Mucosa of rectum (tissue), 2 donors: ENCODE results near the gene HSBP1L1.
A peak's percentile ranks its signal among the peaks of the same experiment; 100 is the strongest.

Experiments used
- H3K27ac ChIP-seq, 2 donors: one replicate each; pipeline ENCODE4 v1.7.0; 2013; ENCODE audit warnings: inconsistent platforms in 2 of 2, low read depth in 2 of 2, low read length in 2 of 2
- H3K27me3 ChIP-seq, 2 donors: one replicate each; pipeline ENCODE4 v1.7.0; 2013; ENCODE audit warnings: low read length in 2 of 2; ENCODE audit not compliant: control insufficient read depth in 2 of 2, insufficient read depth in 2 of 2
- H3K36me3 ChIP-seq, 2 donors: one replicate each; pipeline ENCODE4 v1.7.0; 2013; ENCODE audit warnings: low read length in 2 of 2; ENCODE audit not compliant: control insufficient read depth in 2 of 2, insufficient read depth in 2 of 2
- H3K4me1 ChIP-seq, 2 donors: one replicate each; pipeline ENCODE4 v1.7.0; 2013; ENCODE audit warnings: low read length in 2 of 2, mild to moderate bottlenecking in 1 of 2; ENCODE audit not compliant: control insufficient read depth in 2 of 2, insufficient read depth in 2 of 2
- H3K4me3 ChIP-seq, 2 donors: one replicate each; pipeline ENCODE4 v1.7.0; 2013; ENCODE audit warnings: low read length in 2 of 2
- H3K9ac ChIP-seq, 2 donors: one replicate each; pipeline ENCODE4 v1.7.0; 2013; ENCODE audit warnings: low read length in 2 of 2, low read depth in 1 of 2, mild to moderate bottlenecking in 1 of 2
- H3K9me3 ChIP-seq, 2 donors: one replicate each; pipeline ENCODE4 v1.7.0; 2013; ENCODE audit warnings: low read length in 2 of 2; ENCODE audit not compliant: control insufficient read depth in 2 of 2
- donor health status: healthy.
- donor health status: Normal muscosa, but diverticular disease.

Gene HSBP1L1

GRCh38 chr18:79930020-79930642 is 34.3 kb upstream of the HSBP1L1 start:
- no peak overlapping the region for H3K4me3 ChIP-seq

GRCh38 chr18:79931475-79931874 is 33.0 kb upstream of the HSBP1L1 start:
- Histone ChIP-seq H3K27ac (no peak overlapping the region), H3K9ac (no peak overlapping the region), H3K36me3 (peaks cover 22 to 43% of the 10 kb centered on the region in 2 donors)

More at GRCh38 chr18:79930020-79930642, 34.3 kb upstream of the HSBP1L1 start:
- H3K36me3 ChIP-seq, result peaks cover 19 to 37% of the 10 kb centered on the region in 2 donors
- no peak overlapping the region for H3K9ac ChIP-seq
- H3K27ac ChIP-seq, result no peak overlapping the region
- H3K4me1 ChIP-seq, result peaks cover 9 to 10% of the 10 kb centered on the region in 2 donors
- H3K27me3 ChIP-seq, result no peaks in the 10 kb centered on the region
- peaks cover 6% of the 10 kb centered on the region in 2 donors for H3K9me3 ChIP-seq

DNA sequence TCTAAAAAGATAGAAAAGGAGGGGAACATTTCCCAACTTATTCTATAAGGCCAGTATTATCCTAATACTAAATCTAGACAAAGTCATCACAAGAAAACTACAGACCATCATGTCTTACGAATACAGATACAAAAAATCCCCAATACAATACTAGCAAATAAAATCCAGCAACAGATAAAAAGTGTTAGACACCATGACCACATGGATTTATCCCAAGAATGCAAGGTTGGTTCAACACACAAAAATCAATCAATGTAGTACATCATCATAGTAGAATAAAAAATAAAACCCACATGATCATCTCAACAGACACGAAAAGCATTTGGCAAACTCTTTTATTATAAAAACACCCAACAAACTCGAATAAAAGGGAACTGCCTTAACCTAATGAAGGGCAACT is 31.5 kb upstream of the HSBP1L1 start:
- Histone ChIP-seq H3K27ac (no peak overlapping the region), H3K36me3 (peaks cover 22 to 47% of the 10 kb centered on the region in 2 donors), H3K9ac (no peak overlapping the region), H3K4me1 (peaks cover 18 to 31% of the 10 kb centered on the region in 2 donors), H3K9me3 (peaks cover 6% of the 10 kb centered on the region in 2 donors), H3K27me3 (no peaks in the 10 kb centered on the region), H3K4me3 (no peak overlapping the region)

More at GRCh38 chr18:79931475-79931874, 33.0 kb upstream of the HSBP1L1 start:
- Histone ChIP-seq H3K9me3 (peaks cover 6% of the 10 kb centered on the region in 2 donors), H3K27me3 (no peaks in the 10 kb centered on the region), H3K4me1 (peaks cover 15 to 24% of the 10 kb centered on the region in 2 donors), H3K4me3 (no peak overlapping the region)

- no peak overlapping the region for H3K9ac ChIP-seq
- H3K9me3 ChIP-seq, result peaks cover 6% of the 10 kb centered on the region in 2 donors
- no peaks in the 10 kb centered on the region for H3K27me3 ChIP-seq
- peaks cover 19 to 38% of the 10 kb centered on the region in 2 donors for H3K36me3 ChIP-seq
- no peak overlapping the region for H3K4me3 ChIP-seq
- H3K27ac ChIP-seq, result peak overlapping the region; percentile 59 to 72
- H3K4me1 ChIP-seq, result peaks cover 18 to 37% of the 10 kb centered on the region in 2 donors
These were observed 30.7 kb upstream of the HSBP1L1 start for GRCh38 chr18:79933765-79934164.

DNA sequence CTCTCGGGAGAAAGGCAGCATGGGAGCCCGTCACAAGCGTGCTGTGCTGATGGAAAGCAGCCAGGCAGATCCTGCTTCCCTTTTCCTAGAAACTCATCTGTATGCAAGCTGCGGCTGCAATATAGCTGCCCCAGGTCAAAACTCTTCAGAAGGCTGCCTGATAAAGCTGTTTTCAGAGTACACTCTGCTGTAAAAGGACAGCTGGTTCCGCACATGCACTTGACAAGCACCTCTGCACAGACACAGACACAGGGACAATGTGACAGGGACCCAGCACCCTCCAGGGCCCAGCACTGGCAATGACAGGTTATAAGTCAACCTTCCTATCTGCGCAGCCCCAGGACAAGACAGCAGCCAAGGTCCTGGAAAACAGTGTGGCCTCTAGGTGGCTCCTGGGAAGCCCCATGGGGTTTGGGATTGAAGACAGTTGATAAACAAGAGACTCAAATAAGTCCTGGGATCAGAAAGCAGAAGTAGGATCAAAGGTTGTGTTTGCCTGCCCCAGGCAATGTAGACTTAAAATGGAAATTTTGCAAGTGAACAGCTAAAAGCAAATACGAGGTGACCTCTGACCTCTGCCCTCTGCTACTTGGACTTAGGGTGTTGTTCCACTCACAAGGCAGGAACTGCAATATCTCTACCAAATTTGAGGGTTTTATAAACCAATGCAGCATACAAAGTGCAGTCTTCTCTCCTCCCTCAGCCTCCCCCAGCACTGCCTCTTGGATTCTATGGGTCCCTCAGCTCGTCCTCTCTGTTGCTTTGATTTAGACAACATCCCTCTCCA is 29.9 kb upstream of the HSBP1L1 start:
- H3K4me3 ChIP-seq, result peak overlapping the region; percentile 6 to 17
- H3K36me3 ChIP-seq, result peaks cover 12 to 32% of the 10 kb centered on the region in 2 donors
- peaks cover 18 to 37% of the 10 kb centered on the region in 2 donors for H3K4me1 ChIP-seq
- H3K27ac ChIP-seq, result peak overlapping the region; percentile 59 to 72
- H3K27me3 ChIP-seq, result no peaks in the 10 kb centered on the region
- H3K9ac ChIP-seq, result peak overlapping the region; percentile 32 to 37
- H3K9me3 ChIP-seq, result peaks cover 3 to 6% of the 10 kb centered on the region in 2 donors

- Histone ChIP-seq H3K27ac (peak overlapping the region; percentile 59 to 72), H3K36me3 (peaks cover 7 to 32% of the 10 kb centered on the region in 2 donors), H3K9ac (peak overlapping the region in 1 of 2 donors; percentile 49), H3K9me3 (peaks cover 0 to 4% of the 10 kb centered on the region in 2 donors), H3K4me1 (peaks cover 18 to 37% of the 10 kb centered on the region in 2 donors), H3K27me3 (no peaks in the 10 kb centered on the region), H3K4me3 (no peak overlapping the region)
These were observed 29.4 kb upstream of the HSBP1L1 start for GRCh38 chr18:79935098-79935480.

DNA sequence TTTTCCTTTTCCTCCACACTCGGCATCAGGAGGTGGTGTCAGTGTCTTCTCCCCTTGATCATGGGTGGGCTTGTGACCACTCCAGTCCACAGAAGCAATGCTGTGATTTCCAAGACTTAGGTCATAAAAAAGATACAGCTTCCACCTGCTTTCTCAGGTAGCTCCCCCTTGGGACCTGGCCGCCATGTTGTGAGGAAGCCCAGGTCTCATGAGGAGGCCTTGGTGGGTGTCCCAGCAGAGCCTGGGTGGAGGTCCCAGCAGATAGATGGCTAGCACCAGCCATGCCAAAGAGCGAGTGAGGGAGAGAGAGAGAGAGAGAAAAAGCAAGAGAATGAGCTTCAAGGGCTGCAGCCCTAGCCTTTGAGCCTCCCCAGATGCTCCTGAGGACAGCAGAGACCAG is 28.9 kb upstream of the HSBP1L1 start:
- H3K36me3 ChIP-seq, result peaks cover 6 to 32% of the 10 kb centered on the region in 2 donors
- no peak overlapping the region for H3K9ac ChIP-seq

GRCh38 chr18:79935925-79936324 is 28.5 kb upstream of the HSBP1L1 start:
- peaks cover 18 to 37% of the 10 kb centered on the region in 2 donors for H3K4me1 ChIP-seq
- peaks cover 0 to 2% of the 10 kb centered on the region in 2 donors for H3K9me3 ChIP-seq
- H3K4me3 ChIP-seq, result no peak overlapping the region
- H3K9ac ChIP-seq, result no peak overlapping the region
- H3K27ac ChIP-seq, result peak overlapping the region; percentile 23 to 72
- H3K27me3 ChIP-seq, result no peaks in the 10 kb centered on the region
- H3K36me3 ChIP-seq, result peaks cover 7 to 36% of the 10 kb centered on the region in 2 donors

More for the DNA sequence above, 28.9 kb upstream of the HSBP1L1 start:
- Histone ChIP-seq H3K27me3 (no peaks in the 10 kb centered on the region), H3K4me3 (no peak overlapping the region), H3K9me3 (peaks cover 0 to 4% of the 10 kb centered on the region in 2 donors), H3K4me1 (peaks cover 18 to 37% of the 10 kb centered on the region in 2 donors), H3K27ac (peak overlapping the region in 1 of 2 donors; percentile 72)

GRCh38 chr18:79936641-79937040 is 27.8 kb upstream of the HSBP1L1 start:
- peak overlapping the region; percentile 23 to 72 for H3K27ac ChIP-seq

More at GRCh38 chr18:79936641-79937040, 27.8 kb upstream of the HSBP1L1 start:
- peaks cover 0 to 2% of the 10 kb centered on the region in 2 donors for H3K9me3 ChIP-seq
- no peak overlapping the region for H3K9ac ChIP-seq
- no peak overlapping the region for H3K4me3 ChIP-seq
- peaks cover 18 to 39% of the 10 kb centered on the region in 2 donors for H3K4me1 ChIP-seq
- no peaks in the 10 kb centered on the region for H3K27me3 ChIP-seq
- H3K36me3 ChIP-seq, result peaks cover 14 to 42% of the 10 kb centered on the region in 2 donors
